DMS114 treated with DMSO at 0.1 percent for 48 hours (cell line): ENCODE data around the gene OCRL.
"Not testable (repeated sequence)": the region's sequence is repeated elsewhere in the genome, so short reads cannot be mapped to it uniquely, and the experiment has no call there.

ENCODE experiments used
- DNase-seq: peaks from one replicate; lab custom pipeline; 2025; ENCODE audit not compliant: unreplicated experiment; lab: John Stamatoyannopoulos, UW

The OCRL gene

GRCh38 chrX:129534816-129535578 is 5.1 kb upstream of the OCRL start:
- no peak for DNase-seq

DNA sequence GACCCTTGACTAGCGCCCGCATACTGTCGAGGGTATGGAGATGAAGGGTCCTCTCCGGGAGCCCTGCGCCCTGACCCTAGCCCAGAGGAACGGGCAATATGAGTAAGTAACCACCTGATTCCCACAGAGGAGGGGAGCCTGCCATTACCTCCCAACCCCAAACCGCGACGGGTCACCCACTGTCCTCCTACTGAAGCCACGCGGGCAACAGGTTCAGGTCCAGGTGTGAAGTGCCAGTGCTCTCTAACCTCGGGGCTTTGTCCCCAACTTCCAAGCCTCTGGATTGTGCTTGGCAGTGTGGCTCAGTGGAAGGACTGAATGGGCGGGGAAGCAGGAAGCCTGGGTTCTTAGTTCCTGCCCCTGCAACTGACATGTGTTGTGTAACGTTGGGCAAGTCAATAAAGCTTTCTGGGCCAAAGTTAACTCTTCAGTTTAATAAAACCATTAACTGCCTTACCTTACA is 694 bp downstream of the OCRL start:
- no peak for DNase-seq

- no peak for DNase-seq
Observed at GRCh38 chrX:129544780-129545179, 4.7 kb downstream of the OCRL start.

DNA sequence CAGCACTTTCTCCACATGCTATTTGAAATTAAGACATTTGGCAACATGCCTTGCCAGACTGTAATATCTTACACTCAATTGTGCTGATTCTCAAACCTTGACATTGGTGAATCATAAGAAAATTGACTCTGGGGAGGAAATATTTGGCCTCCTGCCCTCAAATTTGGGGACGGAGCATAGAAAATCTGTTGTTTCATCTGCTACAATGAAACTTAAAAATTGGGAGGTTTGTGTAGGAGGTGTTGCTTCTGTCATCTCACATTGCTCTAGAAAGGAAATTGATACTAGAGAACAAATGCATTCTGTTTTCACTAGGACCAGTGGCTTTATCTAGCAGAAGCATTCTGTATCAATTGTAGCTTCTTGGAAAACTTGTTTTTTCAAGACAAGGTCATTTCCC is 5.3 kb downstream of the OCRL start:
- DNase-seq = no peak

- no peak for DNase-seq
Observed at GRCh38 chrX:129549124-129549523, 9.1 kb downstream of the OCRL start.

DNA sequence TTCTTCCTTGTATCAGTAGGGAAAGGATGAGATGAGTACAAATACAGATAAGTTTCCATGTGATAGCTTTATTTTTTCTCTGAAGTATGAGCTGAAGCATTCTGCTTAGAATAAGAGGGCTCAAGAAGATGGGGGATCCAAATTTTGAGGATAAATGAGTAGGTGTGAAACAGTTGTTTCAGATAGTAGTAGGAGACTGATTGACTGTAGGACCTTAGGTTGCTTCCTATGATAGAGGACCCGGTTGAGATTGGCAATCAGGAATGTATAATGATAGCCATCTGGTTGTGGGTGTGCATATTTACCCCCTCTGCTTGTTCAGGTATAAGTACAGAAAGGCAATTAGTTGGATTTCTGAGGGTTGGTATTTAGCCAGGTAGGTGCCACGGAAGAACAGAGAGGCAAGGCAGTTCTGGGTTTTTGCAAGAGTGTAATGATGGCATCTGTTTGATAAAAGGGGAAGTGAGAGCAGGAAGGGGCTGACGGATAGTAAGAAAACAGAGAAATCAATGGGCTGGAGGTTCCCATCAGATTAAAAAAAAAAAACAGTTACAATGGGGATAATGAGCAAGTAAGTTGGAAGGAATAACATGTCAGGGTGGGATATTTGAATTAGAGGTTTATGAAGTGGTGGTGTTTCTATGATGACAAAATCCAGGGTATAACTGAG is 13.7 kb downstream of the OCRL start:
- DNase-seq = no peak

DNA sequence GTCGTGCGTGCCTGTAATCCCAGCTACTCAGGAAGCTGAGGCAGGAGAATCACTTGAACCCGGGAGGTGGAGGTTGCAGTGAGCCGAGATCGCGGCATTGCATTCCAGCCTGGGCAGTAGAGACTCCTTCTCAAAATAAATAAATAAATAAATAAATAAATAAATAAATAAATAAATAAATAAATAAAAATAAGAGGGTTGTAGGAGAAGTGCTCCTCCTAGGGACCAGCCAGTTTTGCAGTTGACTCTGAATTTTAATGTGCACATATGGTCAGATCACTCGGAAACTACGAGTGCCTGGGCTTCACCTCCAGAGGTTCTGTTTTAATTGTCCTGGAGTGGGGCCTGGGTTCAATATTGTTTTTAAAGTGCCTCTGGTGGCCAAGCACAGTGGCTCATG is 14.8 kb downstream of the OCRL start:
- not testable (repeated sequence) for DNase-seq

DNA sequence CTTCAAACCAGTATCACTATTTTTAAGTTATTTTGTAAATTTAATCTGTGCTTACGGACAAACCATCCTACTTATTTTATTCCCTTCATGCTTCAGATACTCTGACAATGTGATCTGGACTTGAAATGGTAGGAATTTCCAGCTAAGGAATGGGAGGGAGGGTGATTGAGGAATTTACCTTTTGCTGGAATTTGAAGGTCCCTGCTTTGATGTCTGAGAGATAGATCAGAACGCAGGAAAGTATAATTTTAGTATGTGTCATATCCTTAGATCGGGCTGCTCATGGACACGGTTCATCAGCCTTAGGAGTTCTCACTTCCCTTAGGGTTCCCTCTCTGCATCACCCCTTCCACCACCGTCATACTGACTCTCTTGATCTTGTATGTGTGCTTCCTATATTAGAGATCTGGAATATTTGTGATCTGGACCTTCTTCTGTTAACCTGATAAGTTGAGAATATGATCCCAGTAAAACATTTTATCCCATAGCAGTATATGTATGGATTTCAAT is 16.8 kb downstream of the OCRL start:
- no peak for DNase-seq

DNA sequence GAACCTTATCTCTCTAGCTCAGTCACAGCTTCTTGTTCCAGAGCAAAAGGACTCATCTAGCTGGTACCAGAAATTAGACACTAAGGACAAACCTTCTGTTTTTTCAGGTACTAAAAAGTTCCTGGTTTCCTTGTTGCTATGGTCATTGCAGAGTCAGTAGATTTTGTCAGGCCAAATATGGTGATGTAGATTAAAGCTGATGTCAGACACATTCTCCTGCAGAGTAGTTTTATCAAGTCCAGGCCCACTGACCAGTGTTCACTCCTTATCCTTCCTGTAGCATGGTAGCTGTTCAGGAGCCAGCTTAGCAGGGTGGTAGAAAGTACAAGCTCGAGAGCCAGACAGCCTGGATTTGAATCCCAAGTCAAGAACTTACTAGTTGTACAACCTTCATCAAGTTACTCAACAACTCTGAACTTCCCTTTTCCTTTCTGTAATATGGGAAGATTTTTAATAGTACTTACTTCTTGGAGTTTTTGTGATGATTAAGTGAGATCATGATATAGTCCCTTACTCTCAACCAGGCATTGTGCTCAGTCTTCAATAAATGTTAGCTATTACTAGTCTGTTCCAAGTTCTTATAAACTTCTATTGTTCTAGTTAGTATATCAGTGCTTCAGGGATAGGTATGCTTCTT is 17.9 kb downstream of the OCRL start:
- DNase-seq = no peak

GRCh38 chrX:129559783-129560182 is 19.7 kb downstream of the OCRL start:
- no peak for DNase-seq

DNA sequence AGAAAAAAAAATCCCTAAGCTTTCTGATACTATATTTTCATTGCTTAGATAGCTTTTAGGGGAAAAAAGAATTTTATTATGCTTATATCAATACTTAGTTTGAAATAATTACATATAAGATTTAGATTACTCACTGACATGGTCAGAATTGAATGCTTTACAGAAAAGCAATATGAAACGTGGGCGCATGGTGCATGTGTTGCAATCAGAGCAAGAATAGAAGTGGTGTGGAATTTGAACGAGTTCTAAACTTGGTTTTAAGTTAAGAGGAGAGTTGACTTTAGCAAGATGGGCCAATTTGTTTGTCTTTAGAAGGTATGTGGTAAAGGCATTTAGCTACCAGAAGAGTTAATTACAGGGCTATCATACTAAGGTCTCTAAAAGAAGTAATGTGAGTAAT is 21.4 kb downstream of the OCRL start:
- no peak for DNase-seq

DNA sequence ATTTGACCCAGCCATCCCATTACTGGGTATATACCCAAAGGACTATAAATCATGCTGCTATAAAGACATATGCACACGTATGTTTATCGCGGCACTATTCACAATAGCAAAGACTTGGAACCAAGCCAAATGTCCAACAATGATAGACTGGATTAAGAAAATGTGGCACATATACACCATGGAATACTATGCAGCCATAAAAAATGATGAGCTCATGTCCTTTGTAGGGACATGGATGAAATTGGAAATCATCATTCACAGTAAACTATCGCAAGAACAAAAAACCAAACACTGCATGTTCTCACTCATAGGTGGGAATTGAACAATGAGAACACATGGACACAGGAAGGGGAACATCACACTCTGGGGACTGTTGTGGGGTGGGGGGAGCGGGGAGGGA is 24.3 kb downstream of the OCRL start:
- not testable (repeated sequence) for DNase-seq

- no peak for DNase-seq
Observed at GRCh38 chrX:129565046-129565650, 25.1 kb downstream of the OCRL start.

- no peak for DNase-seq
Observed at GRCh38 chrX:129566073-129566472, 26.0 kb downstream of the OCRL start.

- no peak for DNase-seq
Observed at GRCh38 chrX:129568349-129568748, 28.3 kb downstream of the OCRL start.

DNA sequence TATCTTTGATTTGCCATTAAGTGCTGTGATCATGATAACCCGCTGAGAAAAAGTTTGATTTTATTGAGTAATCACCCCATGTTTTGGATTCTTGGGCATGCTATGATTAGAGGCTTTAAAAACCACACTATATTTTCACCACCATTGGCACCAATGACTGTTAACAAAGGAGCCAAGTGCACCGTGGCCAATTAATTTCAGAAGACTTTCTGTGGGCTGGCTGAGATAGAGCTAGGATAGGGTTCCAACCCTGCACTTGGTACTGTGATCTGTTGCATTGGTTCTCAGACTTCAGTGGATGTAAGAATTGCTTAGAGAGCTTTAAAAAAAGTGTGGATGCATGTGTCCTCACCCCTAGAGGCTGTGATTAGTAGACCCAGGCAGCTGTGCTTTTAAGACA is 32.4 kb downstream of the OCRL start:
- DNase-seq = no peak

DNA sequence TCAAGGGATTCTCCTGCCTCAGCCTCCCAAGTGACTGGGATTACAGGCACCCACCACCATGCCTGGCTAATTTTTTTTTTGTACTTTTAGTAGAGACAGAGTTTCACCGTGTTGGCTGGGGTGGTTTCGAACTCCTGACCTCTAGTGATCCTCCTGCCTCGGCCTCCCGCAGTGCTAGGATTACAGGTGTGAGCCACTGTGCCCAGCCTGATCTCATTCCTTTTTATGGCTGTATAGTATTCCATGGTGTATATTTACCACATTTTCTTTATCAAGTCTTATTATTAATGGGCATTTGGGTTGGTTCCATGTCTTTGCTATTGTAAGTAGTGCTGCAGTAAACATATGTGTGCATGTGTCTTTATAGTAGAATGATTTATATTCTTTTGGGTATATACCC is 33.6 kb downstream of the OCRL start:
- DNase-seq = not testable (repeated sequence)

DNA sequence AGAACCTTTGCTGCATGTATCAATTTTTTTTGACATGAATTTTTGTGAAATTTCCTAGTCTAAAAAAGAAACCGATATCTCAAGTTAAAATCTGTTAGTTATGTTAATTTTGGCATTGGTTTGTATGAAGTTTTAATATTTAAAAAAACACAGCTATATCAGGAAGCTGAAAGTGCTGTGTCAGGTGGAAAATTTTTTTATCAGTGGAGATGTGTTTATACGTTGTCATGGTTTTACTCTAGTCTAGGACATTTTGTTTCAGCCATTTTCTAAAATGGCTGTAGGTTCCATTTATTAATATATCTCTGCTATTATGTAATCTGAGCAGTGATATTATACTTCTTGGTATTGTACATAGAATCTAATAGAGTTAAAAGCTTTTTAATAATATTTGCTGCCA is 34.2 kb downstream of the OCRL start:
- DNase-seq = no peak

DNA sequence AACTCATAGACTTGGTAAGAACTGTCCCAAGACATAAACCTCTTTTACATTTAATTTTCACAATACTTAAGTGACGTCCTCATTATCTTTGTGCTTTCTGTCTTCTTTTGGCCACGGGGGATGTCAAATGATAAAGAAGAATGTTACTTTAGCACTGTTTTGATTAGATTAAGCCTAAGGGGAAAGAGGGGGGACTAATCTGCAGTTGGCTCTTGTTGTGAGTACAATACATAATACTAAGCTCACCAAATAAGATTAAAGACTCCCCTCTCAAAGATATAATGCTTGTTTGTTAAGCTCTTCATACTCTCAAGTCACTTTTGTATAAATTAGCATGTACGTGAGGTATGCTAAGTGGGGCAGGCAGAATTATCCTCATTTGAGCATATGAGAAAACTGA is 36.5 kb downstream of the OCRL start:
- DNase-seq = no peak

GRCh38 chrX:129577473-129577872 is 37.4 kb downstream of the OCRL start:
- DNase-seq = no peak

- DNase-seq = no peak
Observed at GRCh38 chrX:129577877-129578276, 37.8 kb downstream of the OCRL start.

DNA sequence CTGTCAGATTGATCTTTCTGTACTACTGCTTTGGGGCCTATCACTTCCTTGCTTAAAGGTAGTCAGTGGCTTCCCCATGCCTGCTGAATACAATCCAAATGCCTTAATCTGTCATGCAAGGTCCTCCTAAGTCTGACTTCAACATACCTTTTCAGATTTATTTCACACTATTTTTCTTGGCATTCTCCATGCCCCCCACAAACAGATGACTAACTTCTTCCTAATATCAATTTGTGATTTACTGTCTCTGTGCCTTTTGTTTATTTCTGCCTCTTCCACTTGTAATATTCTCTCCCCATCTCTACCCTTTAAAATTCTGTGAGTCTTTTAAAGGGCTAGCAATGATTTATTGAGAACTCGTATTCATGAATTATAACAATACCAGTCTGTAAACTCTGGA is 41.8 kb downstream of the OCRL start:
- no peak for DNase-seq
